ENCODE measurements around the gene SEPTIN6. TPM values are rescaled to one million over a fixed set of nuclear protein-coding genes. Genes with fewer than 3 reads are reported as not detected.
A peak's percentile ranks its signal among the peaks of the same experiment; 100 is the strongest.

SEPTIN6 gene
- total RNA-seq, 1 donor from 2014 or later, result 5.6 TPM

DNA sequence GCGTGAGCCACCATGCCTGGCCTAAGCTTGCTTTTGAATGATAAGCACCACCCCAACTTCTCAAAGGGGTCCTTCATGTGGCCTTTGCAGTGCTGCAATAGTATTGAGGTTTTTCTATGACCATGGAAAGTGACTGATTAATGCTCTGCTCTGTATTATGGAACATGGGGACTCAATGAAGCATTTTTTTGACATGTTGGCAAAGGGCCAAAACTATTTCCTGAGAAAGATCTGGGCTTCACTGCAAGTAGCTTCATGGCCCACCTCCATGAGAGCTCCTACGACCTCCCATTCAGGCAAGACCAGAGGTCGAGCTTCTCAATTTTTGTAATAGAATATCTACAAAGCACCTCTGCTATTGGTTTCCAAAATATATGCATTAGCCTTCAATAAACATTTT is 16.7 kb upstream of the SEPTIN6 start:
- intact Hi-C loops (cut with micrococcal nuclease), result no loop called here
- H3K9me3 ChIP-seq (replicated peaks), result no peaks in the 10 kb centered on the region

GRCh38 chrX:119708936-119709335 is 16.0 kb upstream of the SEPTIN6 start:
- intact Hi-C loops (cut with micrococcal nuclease), result no loop called here
- Histone ChIP-seq H3K4me3 (no peak overlapping the region), H3K27ac (replicated peaks) (no peak overlapping the region), H3K4me1 (no peaks in the 10 kb centered on the region), H3K36me3 (no peaks in the 10 kb centered on the region), H3K27me3 (ENCODE audit: low read depth) (no peaks in the 10 kb centered on the region), H3K9me3 (replicated peaks) (no peaks in the 10 kb centered on the region)
- DNase-seq, result no peak
- no peak for TF ChIP-seq CTCF (IDR thresholded peaks at IDR 0.05; ENCODE audit: borderline replicate concordance)

More for the DNA sequence above, 16.7 kb upstream of the SEPTIN6 start:
- H3K4me1 ChIP-seq, result no peaks in the 10 kb centered on the region
- H3K4me3 ChIP-seq, result no peak overlapping the region
- H3K27ac ChIP-seq (replicated peaks), result no peak overlapping the region
- no peak for TF ChIP-seq CTCF (IDR thresholded peaks at IDR 0.05; ENCODE audit: borderline replicate concordance)
- DNase-seq, result no peak
- no peaks in the 10 kb centered on the region for H3K27me3 ChIP-seq (ENCODE audit: low read depth)
- no peaks in the 10 kb centered on the region for H3K36me3 ChIP-seq

GRCh38 chrX:119706616-119707015 is 13.6 kb upstream of the SEPTIN6 start:
- intact Hi-C loops (cut with micrococcal nuclease), result no loop called here
- Histone ChIP-seq H3K36me3 (no peaks in the 10 kb centered on the region), H3K4me3 (no peak overlapping the region), H3K27ac (replicated peaks) (no peak overlapping the region), H3K9me3 (replicated peaks) (no peaks in the 10 kb centered on the region), H3K27me3 (ENCODE audit: low read depth) (no peaks in the 10 kb centered on the region), H3K4me1 (no peaks in the 10 kb centered on the region)
- no peak for DNase-seq
- TF ChIP-seq CTCF (IDR thresholded peaks at IDR 0.05; ENCODE audit: borderline replicate concordance), result no peak

DNA sequence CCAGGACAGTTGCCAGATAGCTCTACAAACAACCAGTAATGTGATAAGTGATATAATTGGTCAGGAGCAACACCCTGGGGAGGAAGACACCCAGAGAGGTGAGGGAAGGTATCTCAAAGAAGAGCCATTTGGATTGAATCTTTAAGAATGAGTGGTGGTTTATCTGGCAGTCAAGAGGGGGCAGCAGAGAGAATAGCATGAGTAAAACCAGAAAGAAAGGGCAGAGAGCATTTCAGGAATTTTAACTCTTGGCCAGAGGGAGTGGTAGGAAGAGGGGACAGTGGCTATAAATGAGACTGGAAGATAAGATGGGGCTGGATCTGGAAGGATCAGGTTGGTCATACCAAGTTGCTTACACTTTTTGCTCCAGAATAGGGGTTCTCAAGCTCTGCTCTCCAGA is 5.9 kb upstream of the SEPTIN6 start:
- no peak for DNase-seq
- no peak overlapping the region for H3K4me3 ChIP-seq
- no peaks in the 10 kb centered on the region for H3K36me3 ChIP-seq
- H3K27me3 ChIP-seq (ENCODE audit: low read depth), result no peaks in the 10 kb centered on the region
- no peak overlapping the region for H3K27ac ChIP-seq (replicated peaks)
- no peaks in the 10 kb centered on the region for H3K4me1 ChIP-seq
- intact Hi-C loops (cut with micrococcal nuclease), result no loop called here
- peak; percentile 57 for TF ChIP-seq CTCF (IDR thresholded peaks at IDR 0.05; ENCODE audit: borderline replicate concordance)
- H3K9me3 ChIP-seq (replicated peaks), result no peaks in the 10 kb centered on the region

- intact Hi-C loops (cut with micrococcal nuclease), result no loop called here
- no peak for DNase-seq
- no peaks in the 10 kb centered on the region for H3K27me3 ChIP-seq (ENCODE audit: low read depth)
Observed at GRCh38 chrX:119696251-119696890, 3.4 kb upstream of the SEPTIN6 start.

More at GRCh38 chrX:119696251-119696890, 3.4 kb upstream of the SEPTIN6 start:
- Histone ChIP-seq H3K9me3 (replicated peaks) (no peaks in the 10 kb centered on the region), H3K36me3 (no peaks in the 10 kb centered on the region), H3K27ac (replicated peaks) (no peak overlapping the region), H3K4me3 (no peak overlapping the region), H3K4me1 (no peaks in the 10 kb centered on the region)
- TF ChIP-seq CTCF (IDR thresholded peaks at IDR 0.05; ENCODE audit: borderline replicate concordance), result no peak
